Adipose tissue (tissue), 3 donors: ENCODE data around the gene OR13C5. TPM values are rescaled to one million over a fixed set of nuclear protein-coding genes. Genes with fewer than 3 reads are reported as not detected.
"Not testable (repeated sequence)": the region's sequence is repeated elsewhere in the genome, so short reads cannot be mapped to it uniquely, and the experiment has no call there.

Experiments
- H3K27ac ChIP-seq: one replicate; pipeline ENCODE4 v1.5.1; 2013; ENCODE audit warnings: low read depth, low read length
- WGBS, 3 donors: extraction: QIAGEN DNeasy Blood & Tissue Kit; methylation state at CpG; one replicate each; pipeline ENCODE4 v1.1.7; 2013; 5-methylcytosine and 5-hydroxymethylcytosine counted together
- polyA plus RNA-seq, 3 donors: library from polyadenylated mRNA; stranded (reverse); fragments of 200-250 nt; gene quantifications; one replicate each; pipeline ENCODE4 v1.2.3, GENCODE V29; 2013
- donor health status: healthy with polysubstance abuse.
- donor health status: Bipolar disorder and iron deficiency.
- donor health status: healthy.

OR13C5 gene
- polyA plus RNA-seq: not detected

GRCh38 chr9:104599313-104599712, at the start of gene OR13C5:
OR13C5 (minus strand) TSS chr9:104599413; CDS start chr9:104599413, 0 bp downstream.
- H3K27ac ChIP-seq: not testable (repeated sequence)

- no peak overlapping the region for H3K27ac ChIP-seq
Observed at GRCh38 chr9:104635456-104635855, 36.2 kb upstream of the OR13C5 start.

- H3K27ac ChIP-seq: no peak overlapping the region
- 94 to 96% (median 94%) methylated on average over 30 of the region's 30 CpGs for WGBS, 3 donors
Observed at GRCh38 chr9:104633976-104634520, 34.8 kb upstream of the OR13C5 start.

- H3K27ac ChIP-seq: not testable (repeated sequence)
Observed at GRCh38 chr9:104625964-104626363, 26.8 kb upstream of the OR13C5 start.

- no peak within 1 kb of the TSS for H3K27ac ChIP-seq
- WGBS, 3 donors: 64 to 79% (median 65%) methylated on average over 2 of the region's 2 CpGs
Observed at GRCh38 chr9:104618104-104618503, 18.9 kb upstream of the OR13C5 start, which contains the start of gene OR13C9. OR13C9 (minus strand) TSS chr9:104618204; CDS start chr9:104618204, 0 bp downstream.

- no peak overlapping the region for H3K27ac ChIP-seq
Observed at GRCh38 chr9:104617418-104617817, 18.2 kb upstream of the OR13C5 start.

- 55 to 88% (median 87%) methylated on average over 2 of the region's 2 CpGs for WGBS, 3 donors
- no peak overlapping the region for H3K27ac ChIP-seq
Observed at GRCh38 chr9:104611213-104611612, 12.0 kb upstream of the OR13C5 start.

- H3K27ac ChIP-seq: no peak overlapping the region
- 33 to 44% (median 43%) methylated on average over 1 of the region's 1 CpG for WGBS, 3 donors
Observed at GRCh38 chr9:104608336-104608735, 9.1 kb upstream of the OR13C5 start.

GRCh38 chr9:104606152-104606551, 6.9 kb upstream of the OR13C5 start:
- WGBS, 3 donors: 78 to 85% (median 85%) methylated on average over 2 of the region's 2 CpGs
- no peak overlapping the region for H3K27ac ChIP-seq

- H3K27ac ChIP-seq: not testable (repeated sequence)
- WGBS, 3 donors: 60 to 90% (median 62%) methylated on average over 1 of the region's 1 CpG
Observed at GRCh38 chr9:104605527-104605926, 6.3 kb upstream of the OR13C5 start, which contains the start of gene OR13C2. OR13C2 (minus strand) TSS chr9:104605627; CDS start chr9:104605627, 0 bp downstream.

- H3K27ac ChIP-seq: no peak overlapping the region
- WGBS, 3 donors: 73 to 75% (median 73%) methylated on average over 3 of the region's 3 CpGs
Observed at GRCh38 chr9:104604801-104605200, 5.6 kb upstream of the OR13C5 start.

- H3K27ac ChIP-seq: not testable (repeated sequence)
- 70 to 75% (median 72%) methylated on average over 3 of the region's 3 CpGs for WGBS, 3 donors
Observed at GRCh38 chr9:104598749-104599148, 464 bp downstream of the OR13C5 start.

- 0 to 87% (median 37%) methylated on average over 1 of the region's 1 CpG for WGBS, 3 donors
- H3K27ac ChIP-seq: no peak overlapping the region
Observed at GRCh38 chr9:104589626-104590025, 9.6 kb downstream of the OR13C5 start.

- no peak overlapping the region for H3K27ac ChIP-seq
- WGBS, 3 donors: 0 to 58% (median 45%) methylated on average over 1 of the region's 1 CpG
Observed at GRCh38 chr9:104586496-104587180, 12.6 kb downstream of the OR13C5 start.

GRCh38 chr9:104580562-104580961, 18.7 kb downstream of the OR13C5 start:
- 73 to 81% (median 79%) methylated on average over 1 of the region's 1 CpG for WGBS, 3 donors

GRCh38 chr9:104577263-104577662, 21.9 kb downstream of the OR13C5 start:
- no peak overlapping the region for H3K27ac ChIP-seq

More at GRCh38 chr9:104580562-104580961, 18.7 kb downstream of the OR13C5 start:
- H3K27ac ChIP-seq: no peak overlapping the region

GRCh38 chr9:104575456-104575855, 23.8 kb downstream of the OR13C5 start:
- no peak overlapping the region for H3K27ac ChIP-seq
- 62 to 72% (median 65%) methylated on average over 2 of the region's 2 CpGs for WGBS, 3 donors

More at GRCh38 chr9:104577263-104577662, 21.9 kb downstream of the OR13C5 start:
- WGBS, 3 donors: 78 to 85% (median 83%) methylated on average over 5 of the region's 5 CpGs

- 58 to 77% (median 63%) methylated on average over 1 of the region's 1 CpG for WGBS, 3 donors
- H3K27ac ChIP-seq: no peak overlapping the region
Observed at GRCh38 chr9:104572612-104573011, 26.6 kb downstream of the OR13C5 start.

GRCh38 chr9:104568868-104569267, 30.3 kb downstream of the OR13C5 start, which contains the start of gene OR13C8:
OR13C8 (plus strand) TSS chr9:104569168; CDS start chr9:104569168, 0 bp downstream.
- H3K27ac ChIP-seq: no peak within 1 kb of the TSS
- 86 to 89% (median 88%) methylated on average over 4 of the region's 4 CpGs for WGBS, 3 donors

- no peak overlapping the region for H3K27ac ChIP-seq
- 52 to 66% (median 59%) methylated on average over 1 of the region's 1 CpG for WGBS, 3 donors
Observed at GRCh38 chr9:104564358-104564757, 34.9 kb downstream of the OR13C5 start.
